Central memory CD4-positive, alpha-beta T cell (primary cell): ENCODE measurements around the gene ODC1.
"Not testable (repeated sequence)": the region's sequence is repeated elsewhere in the genome, so short reads cannot be mapped to it uniquely, and the experiment has no call there.

Experiments used
- DNase-seq: peaks from one replicate; pipeline ENCODE4 v3.0.0; 2022

ODC1 gene

DNA sequence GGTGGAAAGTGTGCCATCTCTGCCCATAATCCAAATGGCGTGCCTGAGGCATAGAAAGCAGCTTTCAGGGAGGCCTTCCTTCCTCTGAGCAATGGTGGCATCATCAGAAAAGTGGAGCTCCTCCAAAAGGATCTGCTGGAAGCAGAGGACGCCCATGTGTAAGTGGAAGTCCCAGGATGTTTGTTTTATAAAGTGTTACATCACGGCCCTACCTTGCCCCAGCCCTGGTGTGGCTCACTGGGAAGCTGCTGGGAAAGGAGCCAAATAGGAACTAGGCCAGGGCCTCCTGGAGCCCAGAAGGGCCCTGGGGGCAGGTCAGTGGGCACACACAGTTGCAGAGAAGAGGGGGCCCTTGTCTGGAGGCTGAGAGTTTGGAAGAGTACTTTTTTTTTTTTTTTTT, 4.2 kb upstream of the ODC1 start:
- no peak for DNase-seq

DNA sequence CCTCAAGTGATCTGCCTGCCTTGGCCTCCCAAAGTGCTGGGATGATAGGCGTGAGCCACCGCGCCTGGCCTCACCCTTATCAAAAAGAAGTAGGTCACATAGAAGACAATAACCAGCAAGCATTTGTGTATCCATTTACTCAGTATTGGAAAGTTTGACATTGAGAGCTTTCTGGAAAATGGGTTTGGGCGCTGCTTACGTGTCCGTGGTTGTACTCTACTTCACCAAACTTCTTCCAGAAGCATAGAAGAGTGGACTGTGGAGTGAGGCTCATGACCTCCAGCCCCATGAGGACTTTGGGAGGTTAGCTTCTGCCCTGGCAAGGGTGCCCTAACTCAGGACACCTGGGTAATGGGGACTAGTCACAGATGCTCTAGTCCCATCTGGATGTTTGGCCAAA, 3.7 kb upstream of the ODC1 start:
- DNase-seq: no peak

- DNase-seq: no peak
These were observed 1.9 kb upstream of the ODC1 start for GRCh38 chr2:10449838-10450691.

GRCh38 chr2:10449486-10449831, 1.3 kb upstream of the ODC1 start:
- DNase-seq: no peak

DNA sequence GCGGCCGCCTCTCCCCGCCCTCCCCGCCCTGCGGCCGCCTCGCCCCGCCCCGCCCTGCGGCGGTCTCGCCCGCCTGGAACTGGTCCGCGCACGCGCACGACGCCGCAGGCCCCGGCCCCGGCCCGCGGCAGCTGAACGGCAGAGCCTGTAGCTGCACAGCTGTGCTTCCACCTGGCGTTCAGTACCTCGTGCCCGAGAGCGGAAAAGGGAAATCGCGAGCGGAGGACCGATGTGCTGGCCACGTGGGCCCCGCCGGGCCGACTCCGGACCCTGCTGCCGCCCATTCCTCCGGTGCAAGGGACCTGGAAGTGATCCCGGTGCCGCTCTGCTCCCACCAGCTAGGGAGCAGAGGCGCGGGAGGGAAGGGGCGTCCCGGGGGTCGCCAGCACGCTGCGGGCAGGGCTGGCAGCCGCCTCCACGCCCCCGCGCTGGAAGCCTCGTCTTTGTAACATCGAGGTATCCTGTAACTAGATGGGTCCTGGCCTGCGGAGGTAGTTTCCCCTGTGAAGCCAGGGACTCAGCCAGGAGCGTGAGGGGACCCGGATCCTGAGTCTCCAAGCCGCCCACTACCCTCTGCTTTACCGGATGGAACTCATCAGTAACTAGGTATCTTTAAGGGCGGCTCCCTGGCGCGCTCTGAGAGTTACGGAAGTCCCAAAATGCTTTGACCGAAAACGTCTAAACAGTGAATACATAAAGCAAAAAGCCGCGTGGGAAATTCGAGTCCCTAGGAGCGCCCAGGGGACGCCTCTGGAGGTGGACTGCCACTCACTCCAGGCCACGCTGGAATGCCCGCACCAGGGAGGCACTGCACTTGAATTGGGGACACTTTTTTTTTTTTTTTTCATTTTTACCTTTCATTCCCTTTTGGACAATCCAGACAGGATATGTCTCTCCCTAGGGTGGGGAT, 704 bp upstream of the ODC1 start:
- peak; percentile 95 for DNase-seq

- DNase-seq: no peak
These were observed 730 bp downstream of the ODC1 start for GRCh38 chr2:10447300-10447894.

- no peak for DNase-seq
These were observed 1.5 kb downstream of the ODC1 start for GRCh38 chr2:10446631-10447030.

DNA sequence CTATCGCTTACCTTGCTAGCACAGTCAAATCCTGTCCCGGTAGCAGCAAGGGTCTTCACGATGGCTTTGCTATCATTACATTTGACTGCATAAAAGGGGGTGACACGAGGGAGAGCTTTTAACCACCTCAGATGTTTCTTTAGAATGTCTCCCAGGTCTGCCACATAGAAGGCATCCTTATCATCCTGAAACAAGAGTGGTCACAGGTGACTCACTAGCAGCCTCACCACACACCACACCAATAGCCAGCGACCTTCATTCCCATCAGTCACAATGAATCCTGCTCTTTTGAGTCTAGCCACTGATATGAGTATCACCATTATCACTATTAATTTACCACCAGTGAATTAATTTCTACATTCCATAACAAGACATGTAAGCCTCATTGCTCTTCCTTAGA, 3.7 kb downstream of the ODC1 start:
- no peak for DNase-seq

DNA sequence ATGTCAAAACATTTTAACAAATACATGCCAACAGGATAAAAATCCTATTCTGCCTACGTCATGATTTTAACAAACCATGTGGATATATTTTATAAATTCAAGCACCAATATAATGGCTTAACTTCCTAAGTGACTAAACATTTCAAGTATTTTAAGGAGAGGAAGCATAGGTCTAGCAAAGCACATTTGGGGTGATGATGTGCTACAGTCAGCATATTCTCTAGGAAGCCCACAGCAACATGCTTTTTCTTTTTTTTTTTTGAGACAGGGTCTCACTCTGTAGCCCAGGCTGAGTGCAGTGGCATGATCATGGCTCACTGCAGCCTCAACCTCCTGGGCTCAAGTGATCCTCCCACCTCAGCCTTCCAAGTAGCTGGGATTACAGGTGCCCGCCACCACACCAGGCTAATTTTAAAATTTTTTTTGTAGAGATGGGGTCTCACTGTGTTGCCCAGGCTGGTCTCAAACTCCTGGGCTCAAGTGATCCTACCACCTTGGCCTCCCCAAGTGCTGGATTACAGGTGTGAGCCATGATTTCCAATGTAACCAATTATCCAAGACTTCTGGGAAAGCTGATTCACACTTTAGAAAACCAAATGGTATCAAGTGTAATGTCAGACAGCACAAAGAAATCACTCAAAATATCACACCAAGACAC, 5.5 kb downstream of the ODC1 start:
- not testable (repeated sequence) for DNase-seq

DNA sequence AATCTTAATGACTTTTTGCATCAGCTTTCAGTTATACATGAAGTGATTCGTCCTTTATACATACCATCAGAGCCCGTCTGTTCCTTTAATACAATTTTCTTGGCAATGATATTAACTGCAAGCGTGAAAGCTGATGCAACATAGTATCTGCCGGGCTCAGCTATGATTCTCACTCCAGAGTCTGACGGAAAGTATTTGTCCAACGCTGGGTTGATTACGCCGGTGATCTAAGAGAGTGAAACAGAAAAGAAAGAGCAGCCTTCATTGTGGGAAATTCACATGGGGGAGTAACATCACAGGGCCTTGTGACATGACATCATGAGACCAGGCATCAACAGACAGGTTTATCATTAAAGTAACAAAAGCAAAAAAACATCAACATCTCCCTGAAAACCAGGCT, 6.2 kb downstream of the ODC1 start:
- DNase-seq: no peak

DNA sequence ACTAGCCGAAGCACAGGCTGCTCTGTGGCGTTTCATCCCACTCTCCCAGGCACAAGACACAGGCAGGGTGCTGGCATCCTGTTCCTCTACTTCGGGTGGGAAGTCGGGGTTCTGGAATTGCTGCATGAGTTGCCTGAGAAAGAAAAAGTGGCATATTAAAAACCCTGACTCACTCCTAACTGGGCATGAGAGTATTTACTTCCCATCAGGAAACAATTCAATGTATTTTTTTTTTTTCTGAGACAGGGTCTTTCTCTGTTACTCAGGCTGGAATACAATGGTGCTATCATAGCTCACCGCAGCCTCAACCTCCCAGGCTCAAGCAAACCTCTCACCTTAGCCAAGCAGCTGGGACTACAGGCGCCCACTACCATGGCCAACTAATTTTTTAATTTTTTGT, 7.4 kb downstream of the ODC1 start:
- DNase-seq: no peak

- no peak for DNase-seq
These were observed 8.2 kb downstream of the ODC1 start for GRCh38 chr2:10439971-10440370.

- no peak for DNase-seq
These were observed 8.8 kb downstream of the ODC1 start for GRCh38 chr2:10439185-10439879.

DNA sequence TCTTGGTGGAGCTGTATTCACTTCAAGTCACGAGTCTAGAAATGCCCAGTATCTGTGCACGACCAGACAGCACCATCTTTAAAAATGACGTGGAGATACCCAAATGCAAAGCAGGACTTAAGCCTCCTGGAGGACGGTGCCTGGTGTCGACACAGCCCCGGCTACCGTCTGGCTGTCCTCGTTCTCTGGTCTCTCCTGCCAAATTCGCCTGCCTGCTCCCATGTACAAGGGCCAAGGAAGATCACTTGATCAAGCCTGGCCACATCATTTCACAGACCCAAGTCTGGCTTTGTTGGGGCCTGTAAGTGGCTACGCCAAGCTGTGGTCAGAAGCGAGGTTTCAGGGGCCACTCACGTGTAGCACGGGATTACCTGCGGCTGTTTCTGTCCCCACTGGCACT, 9.4 kb downstream of the ODC1 start:
- no peak for DNase-seq

GRCh38 chr2:10437806-10438205, 10.3 kb downstream of the ODC1 start:
- DNase-seq: no peak

DNA sequence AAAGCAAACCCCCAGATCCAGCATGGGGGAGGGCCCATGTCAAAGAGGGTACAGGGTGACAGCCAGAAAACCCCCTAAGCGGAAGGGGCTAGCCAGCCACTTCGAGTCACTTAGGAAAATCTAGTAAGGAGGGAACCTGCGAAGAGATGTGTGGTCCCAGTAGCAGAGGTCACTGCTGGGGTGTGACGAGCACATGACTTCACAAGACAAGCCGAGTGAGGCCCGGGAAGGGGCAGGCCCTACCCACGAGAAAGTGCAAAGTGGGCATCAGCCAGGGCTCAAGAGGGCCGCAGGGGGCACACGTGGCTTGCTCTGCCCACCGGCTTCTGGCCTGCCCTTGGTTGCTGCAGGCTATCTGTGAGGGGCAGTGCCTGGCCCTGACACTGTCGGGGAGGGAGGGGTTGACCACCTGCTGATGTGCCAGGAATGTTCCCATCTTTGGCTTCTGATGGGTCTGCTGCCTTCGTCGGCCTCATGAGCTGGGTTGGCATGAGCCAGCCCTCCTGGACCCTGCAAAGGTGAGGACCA, 11.5 kb downstream of the ODC1 start:
- no peak for DNase-seq

DNA sequence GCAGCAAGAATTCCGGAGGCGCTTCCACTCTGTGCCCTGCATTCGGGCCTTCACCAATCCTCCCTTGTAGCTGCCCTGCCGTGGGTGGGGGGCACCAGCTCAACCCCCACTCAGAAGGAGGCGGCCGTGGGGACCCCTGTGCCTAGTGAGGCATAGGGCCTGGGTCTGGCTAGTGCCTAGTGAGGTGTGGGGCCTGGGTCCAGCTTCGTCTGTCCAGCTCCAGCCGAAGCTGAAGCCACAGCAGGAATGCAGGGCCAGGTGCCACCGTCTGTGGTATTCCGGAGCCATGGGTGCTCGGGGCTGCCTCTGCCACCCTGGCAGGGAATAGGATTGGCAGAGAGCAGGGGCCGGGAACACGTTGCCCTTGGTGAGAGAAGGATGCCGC, 12.3 kb downstream of the ODC1 start:
- DNase-seq: no peak

DNA sequence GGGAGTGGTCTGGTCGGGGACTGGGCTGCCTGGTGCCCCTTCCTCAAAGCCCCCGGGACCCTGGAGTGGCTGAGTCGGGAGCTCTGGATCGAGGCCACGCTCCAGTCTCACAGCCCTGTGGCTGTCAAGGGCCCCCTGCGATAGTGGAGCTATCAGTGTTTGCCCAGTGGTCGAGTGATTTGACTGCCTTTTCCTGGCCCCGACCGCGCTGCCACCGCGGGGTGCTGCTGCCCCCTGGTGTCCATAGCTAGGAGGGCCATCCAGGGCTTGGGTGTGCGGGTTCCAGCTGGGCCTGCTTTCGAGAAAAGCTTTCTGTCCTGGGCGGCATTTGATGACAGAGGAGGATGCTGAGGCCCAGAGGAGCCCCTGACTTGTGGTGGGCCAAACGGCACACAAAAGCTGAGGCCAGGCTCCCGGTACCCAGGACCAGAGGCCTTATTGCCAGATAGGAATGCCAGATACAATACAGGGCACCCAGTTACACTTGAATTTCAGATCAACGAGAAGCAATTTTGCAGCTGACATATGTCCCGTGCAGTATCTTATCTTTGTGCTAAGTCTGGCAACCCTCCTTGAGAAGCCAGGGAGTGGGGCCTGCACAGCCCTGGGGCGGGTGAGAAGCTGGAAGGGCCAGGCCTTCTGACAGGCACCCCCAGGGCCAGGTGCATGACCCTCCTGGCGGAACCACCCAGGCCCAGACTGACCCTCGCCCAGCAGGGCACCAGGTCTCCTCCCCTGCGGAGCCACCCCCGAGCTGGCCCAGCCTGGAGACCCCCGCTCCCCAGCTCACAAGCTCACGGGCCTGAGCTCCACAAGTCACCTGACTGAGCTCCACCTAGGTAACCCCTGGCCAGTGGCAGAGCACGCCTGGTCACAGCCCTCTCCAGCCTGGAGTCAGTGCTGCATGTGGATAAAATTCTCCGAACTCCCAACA, 13.0 kb downstream of the ODC1 start:
- peak; percentile 64 for DNase-seq

DNA sequence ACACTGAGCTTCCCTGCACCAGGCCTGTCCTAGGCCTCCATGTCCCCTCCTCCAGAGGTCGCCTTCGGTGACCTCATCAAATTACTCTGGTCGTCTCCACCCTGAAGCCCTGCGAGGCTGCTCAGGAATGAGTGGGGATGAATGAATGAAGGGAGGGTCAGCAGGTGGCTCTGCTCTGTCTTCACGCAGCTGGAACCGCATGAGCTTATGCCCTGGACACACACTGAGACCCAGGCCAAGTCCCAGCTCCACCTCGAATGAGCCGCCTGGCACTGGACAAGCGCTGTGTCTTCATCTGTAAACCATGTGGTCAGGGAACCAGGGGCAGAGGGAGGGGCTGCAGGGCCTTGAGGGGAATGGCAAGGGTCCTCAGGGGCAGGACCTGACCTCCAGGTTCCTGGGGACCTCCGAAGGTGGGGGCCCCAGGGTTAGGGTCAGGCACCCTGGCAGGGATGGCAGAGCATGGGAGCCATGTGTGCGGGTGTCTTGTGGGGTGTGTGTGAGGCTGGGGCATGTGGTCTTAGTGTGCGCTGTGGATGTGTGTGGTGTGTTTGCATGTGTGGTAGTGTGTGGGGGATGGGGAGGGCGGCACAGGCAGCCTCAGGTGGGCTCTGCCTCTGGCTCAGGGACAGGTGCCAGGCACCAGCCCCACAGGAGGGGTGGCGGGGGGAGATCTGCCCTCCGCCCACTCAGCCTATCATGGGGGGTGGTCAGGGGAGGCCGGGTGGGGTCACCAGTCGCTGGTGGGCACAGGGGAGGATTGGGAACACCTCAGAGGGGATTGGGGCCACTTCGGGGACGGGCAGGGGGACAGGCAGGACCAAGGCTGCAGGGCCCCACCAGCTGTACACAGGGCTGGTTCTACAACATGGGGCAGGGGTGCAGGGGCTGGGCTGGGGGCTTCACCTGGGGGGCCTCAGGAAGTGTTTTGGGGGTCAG, 13.9 kb downstream of the ODC1 start:
- no peak for DNase-seq
